GM19099 (cell line): ENCODE measurements around the gene RNF7.

Source experiments
- POLR2A ChIP-seq: IDR thresholded peaks from 3 replicates; pipeline ENCODE4 v1.6.1; 2011; ENCODE audit warnings: low read depth; ENCODE audit not compliant: insufficient read length; ENCODE audit errors: extremely low read depth

The RNF7 gene

GRCh38 chr3:141764465-141764864 lies 26.4 kb downstream of the RNF7 start:
- no peak for TF ChIP-seq POLR2A

- no peak for TF ChIP-seq POLR2A
Observed at GRCh38 chr3:141764986-141765385, 26.9 kb downstream of the RNF7 start.

GRCh38 chr3:141767066-141767465 lies 29.0 kb downstream of the RNF7 start:
- TF ChIP-seq POLR2A = no peak

GRCh38 chr3:141769221-141769894 lies 31.3 kb downstream of the RNF7 start:
- TF ChIP-seq POLR2A = no peak

- TF ChIP-seq POLR2A = no peak
Observed at GRCh38 chr3:141773676-141774075, 35.6 kb downstream of the RNF7 start.

- no peak for TF ChIP-seq POLR2A
Observed at GRCh38 chr3:141776376-141776775, 38.3 kb downstream of the RNF7 start.

GRCh38 chr3:141776885-141777284 lies 38.8 kb downstream of the RNF7 start:
- no peak for TF ChIP-seq POLR2A

- no peak for TF ChIP-seq POLR2A
Observed at GRCh38 chr3:141777957-141778813, 40.1 kb downstream of the RNF7 start.

- no peak for TF ChIP-seq POLR2A
Observed at GRCh38 chr3:141779667-141780066, 41.6 kb downstream of the RNF7 start.

- TF ChIP-seq POLR2A = no peak
Observed at GRCh38 chr3:141782386-141782932, 44.4 kb downstream of the RNF7 start.

GRCh38 chr3:141783632-141784031 lies 45.5 kb downstream of the RNF7 start:
- no peak for TF ChIP-seq POLR2A

GRCh38 chr3:141784096-141784495 lies 46.0 kb downstream of the RNF7 start:
- no peak for TF ChIP-seq POLR2A

- TF ChIP-seq POLR2A = no peak
Observed at GRCh38 chr3:141784531-141784930, 46.4 kb downstream of the RNF7 start.

GRCh38 chr3:141788149-141788548 lies 50.1 kb downstream of the RNF7 start:
- no peak for TF ChIP-seq POLR2A

- no peak for TF ChIP-seq POLR2A
Observed at GRCh38 chr3:141789281-141789680, 51.2 kb downstream of the RNF7 start.

GRCh38 chr3:141790171-141790570 lies 52.1 kb downstream of the RNF7 start:
- no peak for TF ChIP-seq POLR2A

- TF ChIP-seq POLR2A = no peak
Observed at GRCh38 chr3:141792495-141792894, 54.4 kb downstream of the RNF7 start.
